ENCODE data around the gene ATP6V1B1. TPM values are rescaled to one million over a fixed set of nuclear protein-coding genes. Genes with fewer than 3 reads are reported as not detected.

The ATP6V1B1 gene
- polyA plus RNA-seq, 1 donor, result 2.1 TPM

GRCh38 chr2:70964596-70965386 is 29.1 kb downstream of the ATP6V1B1 start:
- DNase-seq (ENCODE audit: low read depth), result no peak

- DNase-seq (ENCODE audit: low read depth), result no peak
Measured at GRCh38 chr2:70965506-70965905, 29.8 kb downstream of the ATP6V1B1 start.

- DNase-seq (ENCODE audit: low read depth), result no peak
Measured at GRCh38 chr2:70966681-70967080, 31.0 kb downstream of the ATP6V1B1 start.

GRCh38 chr2:70967189-70967588 is 31.5 kb downstream of the ATP6V1B1 start:
- no peak for DNase-seq (ENCODE audit: low read depth)

- no peak for DNase-seq (ENCODE audit: low read depth)
Measured at GRCh38 chr2:70974592-70974991, 38.9 kb downstream of the ATP6V1B1 start.

GRCh38 chr2:70975237-70975636 is 39.5 kb downstream of the ATP6V1B1 start:
- DNase-seq (ENCODE audit: low read depth), result no peak

- no peak for DNase-seq (ENCODE audit: low read depth)
Measured at GRCh38 chr2:70977605-70978205, 42.0 kb downstream of the ATP6V1B1 start.

GRCh38 chr2:70978341-70979179 is 42.9 kb downstream of the ATP6V1B1 start, which contains the start of gene ANKRD53:
TSS of gene ANKRD53 (plus strand) at chr2:70978630. CDS start at chr2:70978646, 16 bp downstream.
- no peak for DNase-seq (ENCODE audit: low read depth)

GRCh38 chr2:70979180-70979488 is 43.4 kb downstream of the ATP6V1B1 start:
- DNase-seq (ENCODE audit: low read depth), result no peak

GRCh38 chr2:70979626-70980025 is 43.9 kb downstream of the ATP6V1B1 start:
- DNase-seq (ENCODE audit: low read depth), result no peak

- no peak for DNase-seq (ENCODE audit: low read depth)
Measured at GRCh38 chr2:70981421-70981820, 45.7 kb downstream of the ATP6V1B1 start.

- no peak for DNase-seq (ENCODE audit: low read depth)
Measured at GRCh38 chr2:70981866-70982810, 46.4 kb downstream of the ATP6V1B1 start.

GRCh38 chr2:70982971-70983370 is 47.3 kb downstream of the ATP6V1B1 start:
- no peak for DNase-seq (ENCODE audit: low read depth)

GRCh38 chr2:70983506-70984227 is 48.0 kb downstream of the ATP6V1B1 start:
- DNase-seq (ENCODE audit: low read depth), result no peak

GRCh38 chr2:70984228-70984575 is 48.5 kb downstream of the ATP6V1B1 start:
- no peak for DNase-seq (ENCODE audit: low read depth)

GRCh38 chr2:70984576-70985282 is 49.0 kb downstream of the ATP6V1B1 start:
- no peak for DNase-seq (ENCODE audit: low read depth)

GRCh38 chr2:70985283-70985688 is 49.6 kb downstream of the ATP6V1B1 start:
- DNase-seq (ENCODE audit: low read depth), result no peak

GRCh38 chr2:70985956-70986355 is 50.3 kb downstream of the ATP6V1B1 start:
- no peak for DNase-seq (ENCODE audit: low read depth)

- no peak for DNase-seq (ENCODE audit: low read depth)
Measured at GRCh38 chr2:70986499-70987189, 50.9 kb downstream of the ATP6V1B1 start.

GRCh38 chr2:70987386-70987785 is 51.7 kb downstream of the ATP6V1B1 start:
- no peak for DNase-seq (ENCODE audit: low read depth)
